ENCODE results near the gene WSCD2.

- TF ChIP-seq CTCF (IDR thresholded peaks at IDR 0.05) (no peak), ZBTB33 (IDR thresholded peaks at IDR 0.05; ENCODE audit: borderline replicate concordance, low read depth) (no peak), IRF3 (IDR thresholded peaks at IDR 0.05; ENCODE audit: low read depth, low read length) (no peak)
These were observed 109.4 kb downstream of the WSCD2 start for GRCh38 chr12:108238474-108238873.

Measured in SK-N-SH (cell line).